Stimulated activated CD4-positive, alpha-beta T cell treated with anti-CD3 and anti-CD28 coated beads, TNF-alpha, amount 100 ng/mL, for 4 hours (primary cell): Measurements from ENCODE around the gene CACNG5.

Source experiments
- DNase-seq, 3 experiments: peaks; one replicate each; pipeline ENCODE4 v3.0.0-alpha.2; 2020; ENCODE audit warnings: low read depth in 3 of 3

Gene CACNG5

GRCh38 chr17:66904760-66905624 is 70.1 kb downstream of the CACNG5 start:
- no peak for DNase-seq

GRCh38 chr17:66906321-66907278 is 71.7 kb downstream of the CACNG5 start:
- peak; percentile 36 to 43 (median 38) for DNase-seq

GRCh38 chr17:66909804-66910373 is 75.0 kb downstream of the CACNG5 start:
- no peak for DNase-seq

- no peak for DNase-seq
These were observed 75.9 kb downstream of the CACNG5 start for GRCh38 chr17:66910651-66911285.

GRCh38 chr17:66915204-66915611 is 80.3 kb downstream of the CACNG5 start:
- no peak for DNase-seq

GRCh38 chr17:66915792-66916191 is 80.9 kb downstream of the CACNG5 start:
- no peak for DNase-seq

- no peak for DNase-seq
These were observed 82.0 kb downstream of the CACNG5 start for GRCh38 chr17:66916946-66917345.

- no peak for DNase-seq
These were observed 84.0 kb downstream of the CACNG5 start for GRCh38 chr17:66918896-66919295.

- DNase-seq = no peak
These were observed 85.5 kb downstream of the CACNG5 start for GRCh38 chr17:66920435-66920834.

GRCh38 chr17:66920950-66921349 is 86.0 kb downstream of the CACNG5 start:
- no peak for DNase-seq

- DNase-seq = no peak
These were observed 89.0 kb downstream of the CACNG5 start for GRCh38 chr17:66923886-66924285.

- DNase-seq = no peak
These were observed 91.0 kb downstream of the CACNG5 start for GRCh38 chr17:66925811-66926500.

GRCh38 chr17:66928949-66929348 is 94.0 kb downstream of the CACNG5 start:
- DNase-seq = no peak

- no peak for DNase-seq
These were observed 94.7 kb downstream of the CACNG5 start for GRCh38 chr17:66929591-66929990.

- DNase-seq = no peak
These were observed 96.0 kb downstream of the CACNG5 start for GRCh38 chr17:66930933-66931332.

- DNase-seq = no peak
These were observed 97.4 kb downstream of the CACNG5 start for GRCh38 chr17:66932311-66932710.

GRCh38 chr17:66934040-66934439 is 99.1 kb downstream of the CACNG5 start:
- no peak for DNase-seq
